ENCODE results near the gene ARHGAP22.

ARHGAP22 gene

DNA sequence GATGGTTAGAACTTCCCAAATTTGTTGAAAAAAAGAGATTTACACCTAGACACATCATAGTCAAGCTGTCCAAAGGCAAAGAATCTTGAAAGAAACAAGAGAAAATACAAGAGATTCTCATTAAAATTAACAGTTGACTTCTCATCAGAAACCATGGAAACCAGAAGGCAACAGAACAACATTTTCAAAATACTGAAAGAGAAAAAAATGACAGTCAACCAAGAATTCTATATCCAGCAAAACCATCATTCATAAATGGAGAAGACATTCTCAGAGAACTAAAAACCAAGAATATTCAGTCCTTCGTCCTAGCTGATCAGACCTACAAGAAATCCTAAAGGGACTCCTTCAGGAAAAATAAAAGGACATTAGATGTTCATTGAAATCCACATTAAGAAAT is 90.6 kb downstream of the ARHGAP22 start:
- no peak for DNase-seq (ENCODE audit: low read depth, low spot score)

GRCh38 chr10:48512861-48513260 is 92.0 kb downstream of the ARHGAP22 start:
- DNase-seq (ENCODE audit: low read depth, low spot score) = no peak

GRCh38 chr10:48511875-48512231 is 93.0 kb downstream of the ARHGAP22 start:
- DNase-seq (ENCODE audit: low read depth, low spot score) = no peak

DNA sequence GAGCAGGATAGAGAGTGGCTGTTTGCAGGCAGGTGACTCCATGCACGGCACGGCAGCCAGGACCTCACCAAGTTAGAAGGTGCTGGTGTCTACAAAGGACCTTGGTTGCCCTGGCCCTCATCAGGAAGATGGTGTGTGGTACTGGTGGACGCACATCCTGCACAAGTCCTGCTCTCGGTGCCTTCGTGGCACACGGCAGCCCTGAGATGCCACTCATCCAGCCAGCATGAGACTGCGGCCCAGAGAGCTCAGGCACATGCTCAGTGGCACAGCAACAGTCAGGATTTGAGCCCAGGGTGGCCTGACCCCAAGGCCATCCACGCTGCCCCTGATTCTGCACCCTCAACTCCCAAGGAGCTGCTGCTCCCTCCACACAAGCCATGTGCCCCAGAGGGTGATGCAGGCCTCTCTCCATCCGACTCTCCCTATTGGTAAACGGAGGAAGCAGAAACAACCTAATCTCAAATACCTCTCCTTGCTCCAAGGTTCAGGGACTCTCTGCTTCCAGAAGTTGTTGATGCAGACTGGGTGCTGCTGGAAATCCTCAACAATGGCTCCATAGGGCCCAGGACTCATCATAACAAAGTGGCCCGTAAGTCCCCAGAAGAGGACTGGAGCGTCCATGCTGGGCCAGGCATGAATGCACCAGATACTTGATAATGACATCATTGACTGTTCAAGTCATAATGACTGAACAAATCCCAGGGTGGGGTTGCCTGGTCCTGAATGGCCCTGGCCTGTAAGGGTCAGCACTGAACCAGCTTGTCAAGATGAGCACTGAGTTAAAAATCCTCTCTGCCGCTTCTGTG is 93.6 kb downstream of the ARHGAP22 start:
- DNase-seq (ENCODE audit: low read depth, low spot score) = no peak

GRCh38 chr10:48509974-48510692 is 94.7 kb downstream of the ARHGAP22 start:
- no peak for DNase-seq (ENCODE audit: low read depth, low spot score)

DNA sequence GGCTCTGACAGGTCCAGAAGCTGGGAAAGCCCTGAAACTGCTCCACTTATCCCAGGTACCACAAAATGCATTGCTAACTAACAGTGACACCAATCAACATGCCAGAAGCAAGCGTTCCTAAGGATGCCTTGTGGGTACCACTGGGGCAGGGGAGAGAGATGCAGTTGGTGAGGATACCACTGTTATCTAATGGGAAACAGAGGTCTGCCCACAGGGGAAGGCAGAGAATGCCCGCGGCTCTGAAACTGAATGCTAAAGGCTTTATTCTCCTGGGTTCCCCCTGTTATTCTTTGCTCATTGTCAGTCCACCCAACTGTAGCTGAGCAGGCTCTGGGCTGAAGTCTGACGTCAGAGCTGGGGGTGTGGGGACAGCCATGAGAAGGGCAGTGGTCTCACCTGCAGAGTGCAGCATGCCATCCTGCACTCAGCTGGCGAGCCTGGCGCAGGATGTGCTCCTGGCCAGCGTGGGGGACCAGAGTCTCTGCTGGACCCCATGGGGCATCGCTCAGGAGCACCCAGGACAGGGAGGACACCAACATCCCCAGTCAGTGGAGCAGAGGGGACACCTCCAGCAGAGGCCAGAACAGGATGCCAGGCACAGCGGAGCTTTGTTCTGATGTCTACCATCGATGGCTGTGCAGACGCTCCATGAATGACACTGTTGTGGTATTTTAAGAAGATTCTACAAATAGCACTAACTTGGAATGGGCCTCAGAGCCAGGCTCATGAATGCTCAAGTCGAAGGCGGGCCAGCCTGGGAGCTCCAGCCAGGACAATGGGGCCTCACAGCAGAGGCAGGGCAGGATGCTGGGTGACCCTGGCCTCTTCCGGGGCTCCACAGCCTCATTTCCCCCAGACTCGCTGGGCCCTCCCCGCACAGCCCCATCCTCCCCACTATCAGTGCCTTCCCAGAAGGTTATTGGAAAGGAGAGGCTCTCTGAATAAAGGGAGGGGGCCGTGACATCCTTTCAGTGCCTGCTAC is 95.8 kb downstream of the ARHGAP22 start:
- no peak for DNase-seq (ENCODE audit: low read depth, low spot score)

- DNase-seq (ENCODE audit: low read depth, low spot score) = no peak
These were observed 96.7 kb downstream of the ARHGAP22 start for GRCh38 chr10:48507933-48508790.

GRCh38 chr10:48507494-48507893 is 97.4 kb downstream of the ARHGAP22 start:
- DNase-seq (ENCODE audit: low read depth, low spot score) = no peak

DNA sequence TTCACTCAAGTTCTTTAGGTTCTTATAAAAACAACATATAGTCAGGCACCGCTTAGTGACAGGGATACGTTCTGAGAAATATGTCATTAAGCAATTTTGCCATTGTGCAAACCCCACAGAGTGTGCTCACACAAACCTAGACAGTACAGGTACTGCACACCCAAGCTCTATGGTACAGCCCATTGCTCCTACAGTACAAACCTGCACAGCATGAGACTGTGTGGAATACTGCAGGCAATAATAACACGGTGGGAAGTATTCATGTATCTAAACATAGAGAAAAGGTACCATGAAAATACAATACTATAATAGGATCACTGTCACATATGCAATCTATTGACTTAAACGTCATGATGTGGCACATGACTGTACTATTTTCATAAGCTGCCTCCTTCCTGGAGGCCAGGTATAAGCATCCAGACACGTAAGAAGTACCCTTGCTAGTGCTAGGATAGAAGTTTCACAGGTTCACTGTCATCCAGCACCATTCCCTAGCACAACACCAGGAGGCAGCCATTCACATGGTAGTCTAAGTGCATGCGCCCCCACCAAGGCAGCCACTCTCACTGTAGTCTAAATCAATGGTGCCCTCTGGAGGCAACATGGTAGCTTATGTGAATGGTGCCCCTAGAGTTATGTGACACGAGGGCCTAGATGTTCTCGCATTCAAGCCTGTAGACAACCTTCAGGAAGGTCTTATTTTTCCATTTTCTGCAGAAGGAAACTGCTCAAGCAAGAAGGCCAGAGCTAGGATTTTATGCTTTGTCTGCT is 98.5 kb downstream of the ARHGAP22 start:
- no peak for DNase-seq (ENCODE audit: low read depth, low spot score)

DNA sequence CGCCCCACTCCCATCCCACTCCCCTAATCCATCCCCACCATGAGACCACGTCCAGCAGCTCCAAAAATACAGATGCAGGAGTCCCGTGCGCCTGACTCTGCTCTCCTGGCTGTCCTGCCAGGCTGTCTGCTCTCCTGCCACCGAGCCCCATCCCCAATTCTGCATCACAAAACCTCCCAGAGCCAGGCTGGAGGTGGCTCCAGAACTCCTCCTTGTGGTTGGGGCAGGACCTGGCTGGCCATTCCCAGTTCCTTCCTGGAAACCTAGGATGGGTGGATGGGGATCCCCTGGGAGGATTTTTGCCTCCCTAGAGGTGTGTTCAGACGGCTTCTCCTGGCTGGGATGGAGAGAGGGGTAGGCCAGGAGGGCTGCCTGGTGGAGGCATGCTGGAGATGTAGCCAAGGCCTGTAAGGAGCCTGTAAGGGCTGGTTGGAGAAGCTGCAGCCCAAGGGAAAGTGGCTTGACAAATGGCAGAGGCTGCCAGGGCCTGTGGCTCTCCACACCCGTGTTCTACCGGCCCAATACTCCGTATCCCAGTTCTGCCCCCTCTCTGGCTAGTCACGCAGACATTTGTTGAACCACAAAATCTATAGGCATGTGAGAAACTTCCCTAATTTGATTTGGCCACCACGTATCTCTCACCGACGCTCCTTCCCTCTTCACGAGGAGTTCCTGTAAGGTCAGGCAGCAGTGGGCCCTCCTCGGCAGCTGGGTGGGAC is 99.3 kb downstream of the ARHGAP22 start:
- no peak for DNase-seq (ENCODE audit: low read depth, low spot score)

DNA sequence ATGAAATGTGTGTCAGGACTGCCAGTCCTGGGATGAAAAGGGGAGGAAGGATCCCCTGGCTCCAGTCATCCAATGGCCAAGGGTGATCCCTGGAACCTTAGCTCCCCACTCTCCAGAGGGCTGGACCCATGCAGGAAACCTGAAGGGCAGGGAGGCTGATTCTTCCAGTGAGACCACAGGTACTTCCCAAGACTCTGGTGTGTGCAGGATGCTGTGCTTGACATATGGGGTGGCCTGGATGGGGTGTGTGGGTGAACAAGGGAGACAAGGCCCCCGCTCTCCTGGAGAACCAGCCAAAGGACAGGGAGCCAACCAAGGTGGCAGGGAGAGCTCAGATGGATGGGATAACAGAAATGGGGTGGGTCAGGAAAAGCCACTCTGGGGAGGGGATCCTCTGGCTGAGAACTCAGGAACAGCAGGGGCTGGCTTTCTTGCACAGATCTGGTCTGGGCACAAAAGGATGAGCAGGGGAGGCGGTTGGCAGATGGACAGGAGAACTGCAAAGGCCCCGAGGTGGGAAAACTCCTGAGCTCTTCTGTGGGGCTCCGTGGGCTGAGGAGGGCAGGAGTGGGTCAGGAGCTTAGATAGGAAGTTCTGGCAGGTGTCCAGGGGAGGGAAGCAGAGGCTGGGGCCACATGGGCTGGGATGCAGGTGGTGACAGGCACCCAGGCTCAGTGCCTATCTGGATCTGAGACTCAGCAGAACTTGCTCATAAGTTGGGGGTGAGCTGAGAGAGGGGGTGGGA is 100.6 kb downstream of the ARHGAP22 start:
- DNase-seq (ENCODE audit: low read depth, low spot score) = no peak

- no peak for DNase-seq (ENCODE audit: low read depth, low spot score)
These were observed 101.5 kb downstream of the ARHGAP22 start for GRCh38 chr10:48503293-48503911.

- DNase-seq (ENCODE audit: low read depth, low spot score) = no peak
These were observed 102.1 kb downstream of the ARHGAP22 start for GRCh38 chr10:48502791-48503190.

- no peak for DNase-seq (ENCODE audit: low read depth, low spot score)
These were observed 102.8 kb downstream of the ARHGAP22 start for GRCh38 chr10:48501787-48502771.

DNA sequence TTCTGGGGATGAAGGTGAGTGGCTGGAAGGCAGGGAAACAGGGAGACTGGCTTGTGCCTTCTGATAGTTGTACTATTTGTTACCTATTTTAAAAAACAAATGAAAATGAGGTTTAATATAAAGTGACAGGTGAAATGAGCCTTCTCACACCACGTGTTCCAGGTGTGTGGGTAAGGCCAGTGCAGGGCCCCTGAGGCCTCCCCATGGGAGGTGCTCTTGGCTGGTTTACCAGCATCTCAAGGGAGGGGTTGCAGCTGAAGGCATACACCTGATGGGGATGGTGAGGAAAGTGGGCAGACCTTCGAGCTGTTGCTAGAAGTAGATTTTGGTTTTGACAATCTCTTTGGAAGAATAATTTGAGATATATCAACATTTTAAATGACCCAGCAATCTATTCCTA is 103.6 kb downstream of the ARHGAP22 start:
- no peak for DNase-seq (ENCODE audit: low read depth, low spot score)

GRCh38 chr10:48500771-48501170 is 104.1 kb downstream of the ARHGAP22 start:
- DNase-seq (ENCODE audit: low read depth, low spot score) = no peak

DNA sequence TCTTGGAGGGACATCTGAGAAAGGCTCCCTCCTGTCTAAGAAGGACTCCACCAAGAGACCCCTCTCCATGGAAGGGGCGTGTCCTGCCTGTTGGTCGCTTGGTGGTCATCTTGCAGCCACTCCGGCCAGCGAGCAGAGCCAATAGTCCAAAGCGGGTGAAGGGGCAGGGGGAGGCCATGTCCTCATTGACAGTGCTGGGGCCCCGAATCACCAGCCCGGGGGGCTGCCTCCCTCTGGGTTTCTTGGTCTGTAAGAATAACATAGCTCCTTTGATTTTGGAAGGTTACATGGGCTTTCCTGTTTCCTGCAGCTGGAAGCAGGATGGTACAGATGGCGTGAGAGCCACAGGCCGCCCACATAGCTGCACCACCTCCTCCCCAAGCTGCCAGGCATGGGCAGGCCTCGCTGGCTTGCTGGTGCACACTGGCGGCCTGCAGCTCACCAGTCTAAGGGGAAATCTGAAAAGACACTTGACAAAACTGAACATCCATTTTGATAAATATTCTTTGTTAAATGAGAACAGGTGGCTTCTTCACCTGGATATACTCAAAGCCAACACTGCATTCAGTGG is 105.8 kb downstream of the ARHGAP22 start:
- DNase-seq (ENCODE audit: low read depth, low spot score) = no peak

All from brain pericyte (primary cell).